ENCODE data around the gene KIAA1217.

Gene KIAA1217

DNA sequence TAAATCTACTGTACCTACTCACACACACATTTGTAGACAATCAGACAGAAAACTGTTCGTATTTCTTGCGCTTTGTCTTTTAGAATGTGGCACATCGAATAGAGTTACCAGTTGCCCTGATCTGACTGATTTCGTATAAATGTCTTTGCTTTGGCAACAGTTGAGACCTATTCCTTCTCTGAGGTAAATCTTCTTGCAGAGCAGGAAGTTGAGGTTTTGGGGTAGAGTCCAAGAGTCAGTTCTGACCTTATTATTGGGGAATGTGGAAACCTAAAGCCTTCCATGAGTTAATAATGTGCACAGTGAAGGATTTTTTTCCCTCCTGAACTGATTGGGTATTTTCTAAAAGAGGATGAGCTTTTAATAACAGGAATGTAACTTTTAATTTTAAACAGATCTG lies 135.3 kb downstream of the KIAA1217 start:
- Histone ChIP-seq H3K9ac (no peak overlapping the region), H3K4me1 (ENCODE audit: low read depth, poor library complexity, severe bottlenecking) (no peaks in the 10 kb centered on the region), H3K27ac (no peak overlapping the region), H3K27me3 (ENCODE audit: insufficient read depth, low read depth) (no peaks in the 10 kb centered on the region), H3K36me3 (ENCODE audit: insufficient read depth) (no peaks in the 10 kb centered on the region), H3K4me2 (no peak overlapping the region), H4K20me1 (ENCODE audit: insufficient read depth) (no peaks in the 10 kb centered on the region), H3K79me2 (ENCODE audit: insufficient read depth, low read depth) (no peaks in the 10 kb centered on the region), H3K4me3 (IDR thresholded peaks at IDR 0.05; ENCODE audit: insufficient read depth, low read depth, low read length) (no peak overlapping the region), H2AFZ (ENCODE audit: low read depth) (no peak overlapping the region)
- TF ChIP-seq CTCF (conservative IDR thresholded peaks at IDR 0.05; ENCODE audit: low read depth, low read length), result no peak

DNA sequence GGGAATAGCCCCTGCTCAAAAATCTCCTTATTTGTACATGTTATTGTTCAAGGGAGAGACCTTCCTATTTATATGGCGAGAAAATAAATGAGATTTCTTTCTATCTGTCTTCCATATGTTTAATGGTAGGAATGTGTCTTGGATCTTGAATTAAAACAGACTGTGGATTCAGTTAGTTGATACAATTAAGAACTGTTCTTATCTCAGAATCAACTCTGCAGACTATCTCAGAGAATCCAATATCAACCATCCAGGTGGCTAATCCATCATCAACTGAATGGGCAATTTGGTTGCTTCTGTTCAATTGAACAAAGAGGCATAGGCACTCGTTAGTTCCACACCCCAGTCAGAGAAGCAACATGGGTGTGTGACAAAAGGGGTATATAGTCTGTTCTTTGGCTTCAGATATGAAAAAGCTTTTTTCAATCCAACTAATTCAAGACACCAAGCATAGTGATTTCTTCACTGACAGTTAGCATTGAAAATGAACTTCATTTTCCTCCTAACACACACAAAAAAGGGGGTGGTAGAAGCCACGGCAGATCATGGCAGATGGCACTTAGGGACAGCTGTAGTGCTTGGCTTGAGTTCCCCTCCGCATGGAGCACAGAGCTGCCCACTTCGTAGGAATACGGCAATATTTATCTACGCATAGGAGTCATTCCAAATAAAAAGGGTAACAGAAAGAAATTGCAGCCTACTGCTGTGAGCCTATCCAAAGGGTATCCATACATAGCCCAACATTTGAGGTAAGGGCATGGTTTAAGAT lies 135.9 kb downstream of the KIAA1217 start:
- no peak overlapping the region for H3K4me2 ChIP-seq

DNA sequence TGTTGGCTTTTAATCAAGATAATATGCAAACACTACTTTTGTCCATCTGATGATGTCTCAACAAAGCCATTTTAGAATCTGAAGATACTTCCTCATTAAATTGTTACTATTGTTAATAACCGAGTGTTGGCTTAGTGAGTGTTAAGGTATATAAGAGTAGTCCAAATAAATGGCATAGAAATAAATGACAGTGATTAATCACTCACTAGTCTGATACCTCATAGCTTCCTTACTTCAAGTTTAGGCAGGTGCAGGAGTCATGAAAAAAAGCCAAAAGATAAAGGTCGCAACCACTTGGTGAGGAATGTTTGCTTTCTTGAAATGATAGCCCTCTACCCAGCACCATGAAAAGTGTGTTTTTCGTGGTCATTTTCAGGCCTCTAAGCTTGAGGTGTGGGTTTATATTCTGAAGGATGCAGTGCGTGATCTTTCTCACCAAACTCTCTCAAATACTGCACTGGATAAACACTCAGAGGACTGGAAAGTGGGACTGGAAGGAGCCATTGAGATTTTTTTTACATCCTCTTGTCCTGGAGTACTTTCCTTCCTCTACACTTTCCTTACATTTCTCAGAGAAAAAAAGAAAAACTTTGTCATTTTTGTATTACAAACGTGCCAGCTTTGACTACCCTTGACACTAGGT lies 138.1 kb downstream of the KIAA1217 start:
- H4K20me1 ChIP-seq (ENCODE audit: insufficient read depth), result no peaks in the 10 kb centered on the region
- no peak overlapping the region for H3K9ac ChIP-seq
- H3K27ac ChIP-seq, result no peak overlapping the region
- no peaks in the 10 kb centered on the region for H3K36me3 ChIP-seq (ENCODE audit: insufficient read depth)
- no peaks in the 10 kb centered on the region for H3K27me3 ChIP-seq (ENCODE audit: insufficient read depth, low read depth)
- no peaks in the 10 kb centered on the region for H3K4me1 ChIP-seq (ENCODE audit: low read depth, poor library complexity, severe bottlenecking)
- H3K4me3 ChIP-seq (IDR thresholded peaks at IDR 0.05; ENCODE audit: insufficient read depth, low read depth, low read length), result no peak overlapping the region
- no peak overlapping the region for H2AFZ ChIP-seq (ENCODE audit: low read depth)
- no peak for TF ChIP-seq CTCF (conservative IDR thresholded peaks at IDR 0.05; ENCODE audit: low read depth, low read length)
- no peaks in the 10 kb centered on the region for H3K79me2 ChIP-seq (ENCODE audit: insufficient read depth, low read depth)
- H3K4me2 ChIP-seq, result no peak overlapping the region

More for the DNA sequence above, 135.9 kb downstream of the KIAA1217 start:
- Histone ChIP-seq H3K9ac (no peak overlapping the region), H3K4me1 (ENCODE audit: low read depth, poor library complexity, severe bottlenecking) (no peaks in the 10 kb centered on the region), H3K36me3 (ENCODE audit: insufficient read depth) (no peaks in the 10 kb centered on the region), H3K27me3 (ENCODE audit: insufficient read depth, low read depth) (no peaks in the 10 kb centered on the region), H2AFZ (ENCODE audit: low read depth) (no peak overlapping the region), H3K4me3 (IDR thresholded peaks at IDR 0.05; ENCODE audit: insufficient read depth, low read depth, low read length) (no peak overlapping the region), H3K27ac (no peak overlapping the region), H4K20me1 (ENCODE audit: insufficient read depth) (no peaks in the 10 kb centered on the region), H3K79me2 (ENCODE audit: insufficient read depth, low read depth) (no peaks in the 10 kb centered on the region)
- TF ChIP-seq CTCF (conservative IDR thresholded peaks at IDR 0.05; ENCODE audit: low read depth, low read length), result no peak

- Histone ChIP-seq H3K27ac (no peak overlapping the region), H3K4me3 (IDR thresholded peaks at IDR 0.05; ENCODE audit: insufficient read depth, low read depth, low read length) (no peak overlapping the region), H3K79me2 (ENCODE audit: insufficient read depth, low read depth) (no peaks in the 10 kb centered on the region), H4K20me1 (ENCODE audit: insufficient read depth) (no peaks in the 10 kb centered on the region), H3K4me2 (no peak overlapping the region), H2AFZ (ENCODE audit: low read depth) (no peak overlapping the region), H3K27me3 (ENCODE audit: insufficient read depth, low read depth) (no peaks in the 10 kb centered on the region), H3K36me3 (ENCODE audit: insufficient read depth) (no peaks in the 10 kb centered on the region), H3K4me1 (ENCODE audit: low read depth, poor library complexity, severe bottlenecking) (no peaks in the 10 kb centered on the region), H3K9ac (no peak overlapping the region)
- no peak for TF ChIP-seq CTCF (conservative IDR thresholded peaks at IDR 0.05; ENCODE audit: low read depth, low read length)
These were observed 140.6 kb downstream of the KIAA1217 start for GRCh38 chr10:24349379-24350001.

Data from KMS-11 (cell line).